Coronary artery (tissue), 2 donors: Measurements from ENCODE around the gene TSC22D1.

ENCODE experiments used
- DNase-seq: peaks from one replicate; pipeline ENCODE4 v3.0.0-alpha.2; 2017; ENCODE audit warnings: low spot score
- H3K27ac ChIP-seq, 2 donors: fragments of 200-600 bp; sonication (generic); one replicate each; pipeline ENCODE4 v1.5.1; 2016 to 2019
- H3K4me3 ChIP-seq: fragments of 200-600 bp; sonication (generic); 2 replicates; pipeline ENCODE4 v1.5.1; 2016; ENCODE audit warnings: mild to moderate bottlenecking, moderate library complexity
- CTCF ChIP-seq: fragments of 200-600 bp; sonication (generic); IDR thresholded peaks from one replicate; pipeline ENCODE4 v1.5.1; 2019; ENCODE audit warnings: antibody characterized with exemption

The TSC22D1 gene

GRCh38 chr13:44508562-44509077, 67.5 kb downstream of the TSC22D1 start:
- Histone ChIP-seq H3K27ac (no peak overlapping the region), H3K4me3 (no peak overlapping the region)
- no peak for DNase-seq
- no peak for TF ChIP-seq CTCF

- TF ChIP-seq CTCF = no peak
- no peak overlapping the region for H3K27ac ChIP-seq
- DNase-seq = no peak
- no peak overlapping the region for H3K4me3 ChIP-seq
Measured at GRCh38 chr13:44507639-44508038, 68.5 kb downstream of the TSC22D1 start.

- no peak overlapping the region for H3K27ac ChIP-seq
- H3K4me3 ChIP-seq = no peak overlapping the region
- no peak for TF ChIP-seq CTCF
- no peak for DNase-seq
Measured at GRCh38 chr13:44506719-44507118, 69.4 kb downstream of the TSC22D1 start.

- TF ChIP-seq CTCF = no peak
- Histone ChIP-seq H3K27ac (no peak overlapping the region), H3K4me3 (no peak overlapping the region)
- no peak for DNase-seq
Measured at GRCh38 chr13:44506251-44506650, 69.9 kb downstream of the TSC22D1 start.

GRCh38 chr13:44504116-44504515, 72.0 kb downstream of the TSC22D1 start:
- Histone ChIP-seq H3K27ac (no peak overlapping the region), H3K4me3 (no peak overlapping the region)
- no peak for DNase-seq
- TF ChIP-seq CTCF = no peak

- Histone ChIP-seq H3K27ac (no peak overlapping the region), H3K4me3 (no peak overlapping the region)
- DNase-seq = no peak
- no peak for TF ChIP-seq CTCF
Measured at GRCh38 chr13:44498969-44499368, 77.2 kb downstream of the TSC22D1 start.

- Histone ChIP-seq H3K4me3 (no peak overlapping the region), H3K27ac (no peak overlapping the region)
- no peak for DNase-seq
- no peak for TF ChIP-seq CTCF
Measured at GRCh38 chr13:44498502-44498901, 77.6 kb downstream of the TSC22D1 start.
